OCI-LY1 (cell line): ENCODE measurements around the gene FNDC3A.

Experiments used
- H2AFZ ChIP-seq: fragments of 200-600 bp; sonication (generic), shearing (Covaris generic); 2 replicates; pipeline ENCODE4 v1.6.0; 2014; ENCODE audit warnings: antibody characterized with exemption, mild to moderate bottlenecking, low read length
- H3F3A ChIP-seq: fragments of 200-600 bp; sonication (generic), shearing (Covaris generic); 2 replicates; pipeline ENCODE4 v1.6.0; 2014; ENCODE audit warnings: mild to moderate bottlenecking, antibody characterized with exemption, low read length, moderate library complexity; ENCODE audit not compliant: insufficient read depth
- H3K27ac ChIP-seq: fragments of 200-600 bp; sonication (generic); 2 replicates; pipeline ENCODE4 v1.5.1; 2014; ENCODE audit warnings: low read length, mixed run types, mild to moderate bottlenecking, low read depth; ENCODE audit not compliant: poor library complexity, severe bottlenecking
- H3K27me3 ChIP-seq: fragments of 200-600 bp; sonication (generic); 2 replicates; pipeline ENCODE4 v1.6.0; 2014; ENCODE audit warnings: antibody characterized with exemption, mild to moderate bottlenecking, low read length, moderate library complexity; ENCODE audit not compliant: insufficient read depth
- H3K36me3 ChIP-seq: fragments of 200-600 bp; sonication (generic); 2 replicates; pipeline ENCODE4 v1.6.1; 2014; ENCODE audit warnings: mild to moderate bottlenecking, antibody characterized with exemption, low read length, moderate library complexity, mixed read lengths; ENCODE audit not compliant: insufficient read depth
- H3K4me1 ChIP-seq: fragments of 200-600 bp; sonication (generic); 2 replicates; pipeline ENCODE4 v1.5.1; 2014; ENCODE audit warnings: mild to moderate bottlenecking, low read length, moderate library complexity; ENCODE audit not compliant: insufficient read depth, severe bottlenecking
- H3K4me2 ChIP-seq: fragments of 200-600 bp; sonication (generic), shearing (Covaris generic); 2 replicates; pipeline ENCODE4 v1.6.1; 2014; ENCODE audit warnings: low read length
- H3K4me3 ChIP-seq: fragments of 200-600 bp; sonication (generic); 2 replicates; pipeline ENCODE4 v1.5.1; 2014; ENCODE audit warnings: low read length, low read depth, mild to moderate bottlenecking, mixed read lengths; ENCODE audit not compliant: poor library complexity, severe bottlenecking
- H3K79me2 ChIP-seq: fragments of 200-600 bp; shearing (Covaris generic); 2 replicates; pipeline ENCODE4 v1.6.1; 2016; ENCODE audit warnings: mixed run types, low read length, mixed read lengths; ENCODE audit not compliant: insufficient read depth
- H3K9ac ChIP-seq: fragments of 200-600 bp; sonication (generic), shearing (Covaris generic); 2 replicates; pipeline ENCODE4 v1.6.1; 2014; ENCODE audit warnings: mild to moderate bottlenecking, low read length, mixed read lengths
- H3K9me2 ChIP-seq: fragments of 200-600 bp; sonication (generic), shearing (Covaris generic); 2 replicates; pipeline ENCODE4 v1.6.1; 2014; ENCODE audit warnings: low read depth, mild to moderate bottlenecking, low read length, mixed read lengths
- H3K9me3 ChIP-seq: fragments of 200-600 bp; shearing (Covaris generic); 2 replicates; pipeline ENCODE4 v1.6.1; 2014; ENCODE audit warnings: low read length, mixed read lengths
- H4K20me1 ChIP-seq: fragments of 200-600 bp; sonication (generic), shearing (Covaris generic); 2 replicates; pipeline ENCODE4 v1.6.0; 2016; ENCODE audit warnings: mild to moderate bottlenecking, low read length; ENCODE audit not compliant: insufficient read depth
- EZH2 ChIP-seq: fragments of 200-600 bp; sonication (generic), shearing (Covaris generic); IDR thresholded peaks from 2 replicates; pipeline ENCODE4 v1.8.0; 2017; ENCODE audit warnings: borderline replicate concordance, mixed run types, mild to moderate bottlenecking, antibody characterized with exemption, low read length, moderate library complexity, mixed read lengths
- TF ChIP-seq, protein P1 (sequence below): fragments of 200-600 bp; sonication (generic), shearing (Covaris generic); IDR thresholded peaks from 2 replicates; pipeline ENCODE4 v1.5.1; 2017; ENCODE audit warnings: mild to moderate bottlenecking, antibody characterized with exemption, low read length, moderate library complexity, mixed read lengths

Gene FNDC3A

DNA sequence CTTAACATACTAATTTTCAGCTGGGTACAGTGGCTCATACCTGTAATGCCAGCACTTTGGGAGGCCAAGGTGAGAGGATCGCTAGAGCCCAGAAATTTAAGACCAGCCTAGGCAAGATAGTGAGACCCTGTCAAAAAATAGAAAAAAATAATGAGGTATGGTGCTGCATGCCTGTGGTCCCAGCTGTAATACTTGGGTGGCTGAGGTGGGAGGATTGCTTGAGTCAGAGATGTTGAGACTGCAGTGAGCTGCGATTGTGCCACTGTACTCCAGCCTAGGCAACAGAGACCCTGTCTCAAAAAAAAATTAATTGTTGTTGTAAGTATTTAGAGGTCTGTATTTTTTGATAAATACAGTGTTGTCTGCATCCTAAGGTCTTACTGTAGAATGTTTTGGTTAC is 66.8 kb downstream of the FNDC3A start:
- Histone ChIP-seq H3K4me3 (no peak overlapping the region), H3K79me2 (no peaks in the 10 kb centered on the region), H3K4me2 (no peak overlapping the region), H3K27ac (no peak overlapping the region), H2AFZ (no peak overlapping the region), H3K27me3 (no peaks in the 10 kb centered on the region), H3K36me3 (no peaks in the 10 kb centered on the region), H4K20me1 (no peaks in the 10 kb centered on the region), H3K9me2 (no peaks in the 10 kb centered on the region), H3F3A (no peaks in the 10 kb centered on the region), H3K9me3 (no peaks in the 10 kb centered on the region), H3K4me1 (no peaks in the 10 kb centered on the region), H3K9ac (no peak overlapping the region)
- TF ChIP-seq EZH2 = no peak
- TF ChIP-seq, protein P1, sequence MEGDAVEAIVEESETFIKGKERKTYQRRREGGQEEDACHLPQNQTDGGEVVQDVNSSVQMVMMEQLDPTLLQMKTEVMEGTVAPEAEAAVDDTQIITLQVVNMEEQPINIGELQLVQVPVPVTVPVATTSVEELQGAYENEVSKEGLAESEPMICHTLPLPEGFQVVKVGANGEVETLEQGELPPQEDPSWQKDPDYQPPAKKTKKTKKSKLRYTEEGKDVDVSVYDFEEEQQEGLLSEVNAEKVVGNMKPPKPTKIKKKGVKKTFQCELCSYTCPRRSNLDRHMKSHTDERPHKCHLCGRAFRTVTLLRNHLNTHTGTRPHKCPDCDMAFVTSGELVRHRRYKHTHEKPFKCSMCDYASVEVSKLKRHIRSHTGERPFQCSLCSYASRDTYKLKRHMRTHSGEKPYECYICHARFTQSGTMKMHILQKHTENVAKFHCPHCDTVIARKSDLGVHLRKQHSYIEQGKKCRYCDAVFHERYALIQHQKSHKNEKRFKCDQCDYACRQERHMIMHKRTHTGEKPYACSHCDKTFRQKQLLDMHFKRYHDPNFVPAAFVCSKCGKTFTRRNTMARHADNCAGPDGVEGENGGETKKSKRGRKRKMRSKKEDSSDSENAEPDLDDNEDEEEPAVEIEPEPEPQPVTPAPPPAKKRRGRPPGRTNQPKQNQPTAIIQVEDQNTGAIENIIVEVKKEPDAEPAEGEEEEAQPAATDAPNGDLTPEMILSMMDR = no peak

DNA sequence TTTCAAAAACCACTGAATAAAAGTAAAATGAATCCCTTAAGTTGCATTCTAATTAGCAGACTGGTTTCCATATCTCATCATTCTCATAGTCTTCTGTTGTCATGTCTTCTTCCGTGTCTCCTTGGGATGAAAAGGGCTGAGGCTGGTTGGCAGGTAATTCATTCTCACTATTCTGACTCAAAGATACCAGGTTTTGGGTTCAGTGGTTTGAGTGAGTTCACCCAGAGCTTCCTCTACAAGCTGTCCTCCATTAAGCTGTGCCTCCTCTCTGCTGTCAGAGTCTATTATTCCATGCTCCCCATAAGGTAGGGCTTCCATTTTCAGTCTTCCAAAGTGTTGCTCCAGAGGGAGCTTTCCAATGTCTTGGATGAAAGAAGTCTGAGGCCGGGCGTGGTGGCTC is 68.3 kb downstream of the FNDC3A start:
- Histone ChIP-seq H3K79me2 (no peaks in the 10 kb centered on the region), H3K9me2 (no peaks in the 10 kb centered on the region), H3K4me1 (no peaks in the 10 kb centered on the region), H3K4me3 (no peak overlapping the region), H2AFZ (no peak overlapping the region), H4K20me1 (no peaks in the 10 kb centered on the region), H3K4me2 (no peak overlapping the region), H3K9me3 (no peaks in the 10 kb centered on the region), H3K9ac (no peak overlapping the region), H3K36me3 (no peaks in the 10 kb centered on the region), H3K27me3 (no peaks in the 10 kb centered on the region), H3K27ac (no peak overlapping the region), H3F3A (no peaks in the 10 kb centered on the region)
- TF ChIP-seq, protein P1 = no peak
- no peak for TF ChIP-seq EZH2

DNA sequence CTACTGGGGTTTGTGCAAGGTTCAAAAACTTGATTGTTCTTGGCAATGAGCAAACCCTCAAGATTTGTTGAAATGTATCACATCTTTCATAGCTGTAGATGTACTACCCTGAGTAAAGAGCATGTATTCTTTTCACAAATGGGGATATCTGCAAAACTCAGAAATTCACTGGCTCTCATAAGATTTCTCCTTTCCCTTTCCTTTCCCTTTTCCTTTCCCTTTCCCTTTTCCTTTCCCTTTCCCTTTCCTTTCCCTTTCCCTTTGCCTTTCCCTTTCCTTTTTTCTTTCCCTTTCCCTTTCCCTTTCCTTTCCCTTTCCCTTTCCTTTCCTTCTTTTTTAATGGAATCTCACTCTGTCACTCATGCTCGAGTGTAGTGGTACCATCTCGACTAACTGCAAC is 69.1 kb downstream of the FNDC3A start:
- no peak overlapping the region for H3K9ac ChIP-seq
- H3K9me2 ChIP-seq = no peaks in the 10 kb centered on the region
- no peaks in the 10 kb centered on the region for H3K4me1 ChIP-seq
- H3K9me3 ChIP-seq = no peaks in the 10 kb centered on the region
- H3K36me3 ChIP-seq = no peaks in the 10 kb centered on the region
- H3F3A ChIP-seq = no peaks in the 10 kb centered on the region
- H4K20me1 ChIP-seq = no peaks in the 10 kb centered on the region
- no peaks in the 10 kb centered on the region for H3K79me2 ChIP-seq
- no peaks in the 10 kb centered on the region for H3K27me3 ChIP-seq
- H3K4me2 ChIP-seq = no peak overlapping the region
- TF ChIP-seq, protein P1 = no peak
- no peak for TF ChIP-seq EZH2
- H2AFZ ChIP-seq = no peak overlapping the region
- no peak overlapping the region for H3K27ac ChIP-seq
- no peak overlapping the region for H3K4me3 ChIP-seq
